ENCODE measurements around the gene SLC13A3. TPM values are rescaled to one million over a fixed set of nuclear protein-coding genes. Genes with fewer than 3 reads are reported as not detected.

SLC13A3 gene
- total and polyA plus RNA-seq, 2 donors (not counting 3 experiments of a cell fraction or from before 2014, with no cell fraction given) = 0.11 to 0.40 TPM

DNA sequence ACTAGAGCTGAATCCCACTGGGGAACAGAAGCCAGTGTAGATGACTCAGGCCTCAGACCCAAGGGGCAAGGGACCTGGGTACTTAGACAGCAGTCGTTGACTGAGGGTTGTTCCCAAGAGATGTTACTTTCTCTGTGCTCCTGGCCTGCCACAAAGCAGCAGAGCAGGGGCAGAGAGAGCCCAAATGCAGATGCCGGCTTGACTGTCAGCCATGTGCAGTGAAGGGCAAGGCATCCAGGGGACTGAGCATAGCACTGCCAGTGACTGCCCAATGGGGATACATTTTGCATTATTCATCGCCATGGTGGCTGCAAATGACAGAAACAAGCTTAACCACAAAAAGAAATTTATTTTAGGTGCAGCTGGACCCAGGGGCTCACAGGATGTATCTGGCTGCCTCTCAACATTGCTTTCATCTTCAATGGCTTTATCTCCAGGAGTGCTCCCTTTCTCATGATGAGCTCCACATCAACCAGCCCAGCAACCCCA, 45.6 kb upstream of the SLC13A3 start:
- H4K20me1 ChIP-seq (replicated peaks; ENCODE audit: control insufficient read depth, extremely low read depth, insufficient read depth, low read length) = no peaks in the 10 kb centered on the region
- no peak overlapping the region for H3K27ac ChIP-seq (ENCODE audit: insufficient read depth, low read depth, low read length)
- H3K9me1 ChIP-seq (replicated peaks; ENCODE audit: control insufficient read depth, extremely low read depth, insufficient read depth, low read length) = no peaks in the 10 kb centered on the region
- H3K79me2 ChIP-seq (ENCODE audit: control insufficient read depth, insufficient read depth, low read length) = no peaks in the 10 kb centered on the region
- no peak overlapping the region for H3K4me2 ChIP-seq (ENCODE audit: insufficient read depth, low read length)
- H3K9ac ChIP-seq (replicated peaks; ENCODE audit: extremely low read depth, insufficient read depth, low read length) = no peak overlapping the region
- H3K4me3 ChIP-seq (replicated peaks in 1 of 3; ENCODE audit: insufficient read depth in 1 of 3, low read depth in 1 of 3, low read length in 3 of 3) = no peak overlapping the region
- dilution Hi-C loops (cut with MboI; ENCODE audit: extremely low pct_ligation_motif_present, low sequenced_read_pairs) = no loop called here
- no TSS peak for BruUV-seq (replicated peaks)
- H2AFZ ChIP-seq (ENCODE audit: low read depth, low read length) = no peak overlapping the region
- FAIRE-seq (no peak), DNase-seq (ENCODE audit: low read depth, low spot score) (no peak)
- intact Hi-C loops (cut with micrococcal nuclease) = loop anchor here (10.0 kb wide), 1 partner anchor 1812 kb away; the partner anchor contains the start of gene YWHAB
- TF ChIP-seq EZH2 (IDR thresholded peaks at IDR 0.05; ENCODE audit: borderline replicate concordance, low read depth, low read length, severe bottlenecking) (no peak), MYC (IDR thresholded peaks at IDR 0.05; ENCODE audit: low read depth, low read length) (no peak), JUN (IDR thresholded peaks at IDR 0.05; ENCODE audit: borderline replicate concordance, insufficient read depth, insufficient read length, low read depth) (no peak), FOS (IDR thresholded peaks at IDR 0.05; ENCODE audit: borderline replicate concordance, insufficient read depth, low read length) (no peak), POLR2A (IDR thresholded peaks at IDR 0.05; ENCODE audit: low read depth, low read length) (no peak)
- TF ChIP-seq, protein P1, sequence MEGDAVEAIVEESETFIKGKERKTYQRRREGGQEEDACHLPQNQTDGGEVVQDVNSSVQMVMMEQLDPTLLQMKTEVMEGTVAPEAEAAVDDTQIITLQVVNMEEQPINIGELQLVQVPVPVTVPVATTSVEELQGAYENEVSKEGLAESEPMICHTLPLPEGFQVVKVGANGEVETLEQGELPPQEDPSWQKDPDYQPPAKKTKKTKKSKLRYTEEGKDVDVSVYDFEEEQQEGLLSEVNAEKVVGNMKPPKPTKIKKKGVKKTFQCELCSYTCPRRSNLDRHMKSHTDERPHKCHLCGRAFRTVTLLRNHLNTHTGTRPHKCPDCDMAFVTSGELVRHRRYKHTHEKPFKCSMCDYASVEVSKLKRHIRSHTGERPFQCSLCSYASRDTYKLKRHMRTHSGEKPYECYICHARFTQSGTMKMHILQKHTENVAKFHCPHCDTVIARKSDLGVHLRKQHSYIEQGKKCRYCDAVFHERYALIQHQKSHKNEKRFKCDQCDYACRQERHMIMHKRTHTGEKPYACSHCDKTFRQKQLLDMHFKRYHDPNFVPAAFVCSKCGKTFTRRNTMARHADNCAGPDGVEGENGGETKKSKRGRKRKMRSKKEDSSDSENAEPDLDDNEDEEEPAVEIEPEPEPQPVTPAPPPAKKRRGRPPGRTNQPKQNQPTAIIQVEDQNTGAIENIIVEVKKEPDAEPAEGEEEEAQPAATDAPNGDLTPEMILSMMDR (IDR thresholded peaks at IDR 0.05; ENCODE audit: extremely low read depth in 1 of 2, insufficient read depth in 1 of 2, low read depth in 1 of 2, low read length in 2 of 2) = no peak
- H3K27me3 ChIP-seq (ENCODE audit: control insufficient read depth in 2 of 2, insufficient read depth in 2 of 2, low read length in 2 of 2) = peaks cover 0 to 3% of the 10 kb centered on the region in 2 experiments
- no peaks in the 10 kb centered on the region for H3K4me1 ChIP-seq (ENCODE audit: control insufficient read depth, extremely low read depth, insufficient read depth, low read length)
- no peaks in the 10 kb centered on the region for H3K9me3 ChIP-seq (replicated peaks; ENCODE audit: control insufficient read depth, insufficient read depth, low read length)
- ChIA-PET POLR2A (no interaction called here), CTCF (interaction anchor here (0.6 to 1.6 kb wide), 5 partner anchors 8 to 152 kb away, joined by 3 to 5 read pairs (median 3); no protein-coding TSS in a partner anchor)
- no peaks in the 10 kb centered on the region for H3K36me3 ChIP-seq (ENCODE audit: control insufficient read depth in 2 of 2, extremely low read depth in 1 of 2, insufficient read depth in 2 of 2, low read length in 2 of 2)
